Stimulated activated CD4-positive, alpha-beta T cell treated with anti-CD3 and anti-CD28 coated beads, Interleukin-4, amount 100 ng/mL, for 1 hour (primary cell): ENCODE measurements around the gene FRMD3.

Experiments
- DNase-seq: peaks from one replicate; pipeline ENCODE4 v3.0.0-alpha.2; 2020

FRMD3 gene

GRCh38 chr9:83431101-83432060, 106.8 kb downstream of the FRMD3 start:
- DNase-seq = no peak

- DNase-seq = no peak
Observed at GRCh38 chr9:83430681-83431080, 107.5 kb downstream of the FRMD3 start.

- DNase-seq = no peak
Observed at GRCh38 chr9:83429229-83429628, 109.0 kb downstream of the FRMD3 start.

GRCh38 chr9:83425240-83425639, 113.0 kb downstream of the FRMD3 start:
- DNase-seq = no peak

DNA sequence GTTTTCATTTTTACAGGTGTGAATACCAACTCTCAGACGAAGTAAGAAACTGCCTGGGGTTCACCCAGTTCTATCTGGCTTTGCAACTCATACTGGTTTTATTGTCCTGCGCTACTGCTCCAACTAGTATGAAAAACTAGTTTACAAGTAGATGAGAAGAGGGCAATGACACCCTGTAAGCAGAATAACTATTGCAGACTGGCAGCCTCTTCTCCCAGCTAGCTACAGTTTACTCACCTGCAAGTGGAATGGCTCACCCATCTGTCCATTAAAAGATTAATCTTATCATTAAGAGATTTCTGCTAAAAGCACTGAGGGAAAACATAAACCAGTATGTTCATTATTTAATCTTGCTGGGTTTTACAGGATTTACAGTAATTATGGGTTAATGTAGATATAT, 113.4 kb downstream of the FRMD3 start:
- no peak for DNase-seq

- no peak for DNase-seq
Observed at GRCh38 chr9:83423815-83424707, 114.1 kb downstream of the FRMD3 start.

DNA sequence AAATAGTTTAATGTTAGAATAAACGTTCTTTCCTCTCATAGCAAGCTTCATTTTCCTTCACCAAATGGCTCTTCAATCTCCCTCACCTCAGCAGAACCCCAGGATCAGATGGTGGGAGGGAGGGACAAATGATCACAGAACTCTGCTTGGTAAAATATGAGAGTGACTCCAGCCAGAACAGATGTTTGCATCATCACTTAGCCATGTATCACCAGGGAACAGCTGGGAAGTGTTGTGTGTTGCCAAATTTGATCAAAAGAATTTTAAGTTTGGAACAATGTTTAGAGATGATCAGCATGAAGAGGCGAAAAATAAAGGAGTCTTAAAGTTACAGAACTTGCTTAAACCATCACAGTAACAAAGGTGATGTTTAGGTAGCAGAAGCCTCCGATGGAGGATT, 115.7 kb downstream of the FRMD3 start:
- no peak for DNase-seq

GRCh38 chr9:83420486-83420885, 117.7 kb downstream of the FRMD3 start:
- DNase-seq = no peak

GRCh38 chr9:83419961-83420360, 118.2 kb downstream of the FRMD3 start:
- no peak for DNase-seq

DNA sequence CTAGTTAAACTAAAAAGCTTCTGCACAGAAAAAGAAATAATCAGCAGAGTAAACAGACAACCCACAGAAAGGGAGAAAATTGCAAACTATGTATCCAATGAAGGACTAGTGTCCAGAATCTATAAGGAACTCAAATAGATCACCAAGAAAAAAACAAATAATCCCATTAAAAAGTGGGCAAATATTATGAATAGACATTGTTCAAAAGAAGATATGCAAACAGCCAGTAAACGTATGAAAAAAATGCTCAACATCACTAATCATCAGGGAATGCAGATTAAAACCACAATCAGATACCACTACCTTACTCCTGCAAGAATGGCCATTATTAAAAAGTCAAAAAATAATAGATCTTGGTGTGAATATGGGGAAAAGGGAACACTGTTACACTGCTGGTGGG, 119.9 kb downstream of the FRMD3 start:
- DNase-seq = no peak

- DNase-seq = no peak
Observed at GRCh38 chr9:83413367-83413766, 124.8 kb downstream of the FRMD3 start.

- no peak for DNase-seq
Observed at GRCh38 chr9:83410701-83411100, 127.5 kb downstream of the FRMD3 start.

- no peak for DNase-seq
Observed at GRCh38 chr9:83406921-83407320, 131.3 kb downstream of the FRMD3 start.

DNA sequence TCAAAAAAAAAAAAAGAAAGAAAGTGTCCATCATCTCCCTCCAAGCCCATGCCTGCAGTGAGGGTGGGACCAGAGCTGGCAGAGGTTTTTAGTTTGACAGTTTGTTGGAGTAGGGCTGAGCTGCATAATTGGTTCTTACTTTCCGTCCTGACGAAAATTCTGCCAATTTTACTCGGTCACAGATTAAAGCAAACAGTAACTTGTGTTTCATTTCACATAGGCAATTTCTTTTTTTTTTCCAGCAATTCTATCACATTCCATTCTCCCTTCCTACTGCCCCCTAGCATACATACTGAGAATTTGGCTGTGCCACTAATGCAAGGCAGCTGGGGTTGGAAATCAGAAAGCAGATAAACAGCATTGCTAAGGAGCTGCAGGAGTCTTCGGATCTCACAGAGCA, 132.4 kb downstream of the FRMD3 start:
- DNase-seq = no peak

DNA sequence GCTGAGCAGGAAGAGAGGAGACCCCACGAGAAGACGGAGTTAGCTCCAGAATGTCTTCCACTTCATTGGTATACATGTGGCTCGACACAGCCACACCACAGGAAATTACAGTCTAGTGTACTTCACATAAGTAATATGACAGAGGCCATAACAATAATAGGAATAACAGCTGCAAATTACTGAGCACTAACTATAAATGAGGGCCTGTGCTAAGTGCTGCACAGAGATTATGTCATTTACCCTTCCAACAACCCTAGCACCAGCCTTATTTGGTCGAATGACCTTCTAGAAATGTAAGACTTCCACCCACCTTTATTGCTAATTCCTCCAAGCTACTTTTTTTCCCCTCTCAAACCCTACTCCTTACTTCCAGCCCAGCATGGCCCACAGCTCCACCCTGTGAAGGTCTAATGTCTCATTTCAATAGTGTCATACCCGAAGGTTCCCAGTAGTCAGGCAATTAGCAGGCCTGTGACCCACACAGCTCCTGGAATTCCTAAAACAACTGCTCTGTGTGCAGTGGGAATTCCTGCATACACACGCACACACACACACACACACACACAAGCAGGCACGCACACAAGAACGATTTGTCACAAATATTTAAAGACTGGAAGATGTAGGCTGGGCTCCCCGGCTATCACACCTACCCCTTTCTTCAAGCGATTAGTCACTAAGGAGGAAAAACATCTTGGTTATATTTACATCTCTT, 134.5 kb downstream of the FRMD3 start:
- DNase-seq = no peak

DNA sequence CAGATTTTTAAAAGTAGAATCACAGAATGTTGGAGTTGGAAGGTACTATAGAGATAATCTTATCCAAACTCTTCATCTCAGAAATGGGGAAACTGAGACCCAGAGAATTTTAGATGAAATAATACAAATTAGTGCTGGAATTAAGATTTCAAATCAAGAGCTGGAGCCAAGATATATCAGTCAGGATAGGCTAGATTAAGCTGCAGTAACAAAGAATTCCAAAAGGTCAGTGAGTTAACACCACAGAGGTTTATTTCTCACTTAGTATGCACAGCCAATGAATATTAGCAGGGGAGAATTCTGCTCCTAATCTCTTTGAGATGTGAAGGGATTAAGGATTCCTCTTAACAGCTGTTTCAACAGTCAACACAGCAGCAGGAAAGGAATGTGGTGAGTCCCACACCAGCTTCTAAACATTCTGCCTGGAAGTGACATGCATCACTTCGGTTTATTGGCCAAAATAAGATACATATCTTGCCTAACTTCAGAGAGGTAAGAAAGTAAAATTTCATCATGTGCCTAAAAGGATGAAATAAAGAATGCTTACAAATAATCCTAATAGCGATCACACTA, 136.8 kb downstream of the FRMD3 start:
- no peak for DNase-seq

DNA sequence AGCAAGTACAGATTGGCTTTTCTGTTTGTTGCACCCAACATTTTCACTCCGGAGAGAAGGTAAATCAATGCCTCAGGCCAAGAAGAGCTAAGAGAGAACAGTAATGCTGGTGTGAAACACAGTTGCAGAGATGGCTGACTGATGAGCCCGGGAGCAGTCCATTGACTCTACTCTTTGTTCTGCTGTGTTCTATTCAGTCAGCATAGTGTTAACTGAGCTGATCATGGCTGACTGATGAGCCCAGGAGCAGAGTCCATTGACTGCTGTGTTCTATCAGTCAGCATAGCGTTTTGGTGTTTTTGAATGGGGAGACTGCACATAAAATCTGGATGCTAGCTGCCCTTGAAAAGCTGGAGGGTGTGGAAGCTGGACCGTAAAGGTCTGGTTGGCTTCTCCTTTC, 141.4 kb downstream of the FRMD3 start:
- no peak for DNase-seq

DNA sequence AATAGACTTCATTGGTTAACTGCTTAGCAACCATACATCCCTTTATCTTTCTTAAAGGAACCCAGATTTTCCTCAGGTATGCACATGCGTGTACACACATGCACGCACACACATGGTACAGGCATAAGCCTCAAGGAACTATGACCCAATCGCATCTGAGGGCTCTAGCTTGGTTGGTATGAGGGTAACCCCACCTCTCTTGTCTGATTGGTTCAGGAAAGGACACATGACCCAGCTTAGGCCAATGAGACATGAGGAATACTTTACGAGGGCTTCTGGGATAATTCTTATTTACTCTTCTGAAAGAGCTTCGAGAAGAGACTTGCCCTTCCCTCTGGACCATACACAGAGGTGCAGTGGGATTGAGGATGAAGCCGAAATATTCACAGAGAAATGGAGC, 141.9 kb downstream of the FRMD3 start:
- DNase-seq = no peak

DNA sequence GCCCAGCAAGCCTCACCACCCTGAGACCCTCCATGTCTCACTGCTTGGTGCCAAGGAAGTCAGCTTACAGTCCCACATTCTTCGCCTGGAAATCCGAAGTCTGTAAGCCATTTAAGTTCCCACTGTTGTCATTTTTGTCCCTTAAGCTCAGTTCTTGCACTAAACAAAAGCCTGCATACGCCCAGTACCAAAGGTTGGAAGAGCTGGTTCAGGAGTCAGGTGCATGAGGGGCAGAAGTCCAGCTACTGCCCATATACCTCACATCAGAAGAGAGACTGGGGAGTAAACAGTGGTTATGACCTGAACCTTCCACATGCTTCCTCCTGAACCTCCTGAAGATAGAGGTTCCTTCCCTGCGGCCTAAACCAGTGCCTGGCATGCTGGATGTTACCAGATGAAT, 146.0 kb downstream of the FRMD3 start:
- DNase-seq = no peak

DNA sequence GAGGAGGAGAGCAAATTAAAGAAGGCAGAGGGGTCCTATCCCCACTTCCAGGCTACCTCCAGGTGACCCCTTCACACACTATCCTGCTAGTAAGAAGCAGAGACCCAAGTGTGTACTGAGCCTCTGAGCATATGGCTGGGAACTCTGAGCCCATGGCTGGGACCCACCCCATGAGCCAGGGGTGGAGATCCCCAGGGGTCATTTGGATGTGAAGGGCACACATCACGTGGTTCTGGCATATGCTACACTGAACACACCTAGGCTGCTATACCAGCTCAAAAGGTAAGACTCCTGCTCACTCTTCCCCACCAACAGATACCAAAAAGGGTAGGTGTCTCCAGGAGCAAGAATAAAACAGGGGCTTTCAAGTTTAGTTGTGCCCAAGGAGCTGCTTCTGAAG, 149.9 kb downstream of the FRMD3 start:
- DNase-seq = no peak

DNA sequence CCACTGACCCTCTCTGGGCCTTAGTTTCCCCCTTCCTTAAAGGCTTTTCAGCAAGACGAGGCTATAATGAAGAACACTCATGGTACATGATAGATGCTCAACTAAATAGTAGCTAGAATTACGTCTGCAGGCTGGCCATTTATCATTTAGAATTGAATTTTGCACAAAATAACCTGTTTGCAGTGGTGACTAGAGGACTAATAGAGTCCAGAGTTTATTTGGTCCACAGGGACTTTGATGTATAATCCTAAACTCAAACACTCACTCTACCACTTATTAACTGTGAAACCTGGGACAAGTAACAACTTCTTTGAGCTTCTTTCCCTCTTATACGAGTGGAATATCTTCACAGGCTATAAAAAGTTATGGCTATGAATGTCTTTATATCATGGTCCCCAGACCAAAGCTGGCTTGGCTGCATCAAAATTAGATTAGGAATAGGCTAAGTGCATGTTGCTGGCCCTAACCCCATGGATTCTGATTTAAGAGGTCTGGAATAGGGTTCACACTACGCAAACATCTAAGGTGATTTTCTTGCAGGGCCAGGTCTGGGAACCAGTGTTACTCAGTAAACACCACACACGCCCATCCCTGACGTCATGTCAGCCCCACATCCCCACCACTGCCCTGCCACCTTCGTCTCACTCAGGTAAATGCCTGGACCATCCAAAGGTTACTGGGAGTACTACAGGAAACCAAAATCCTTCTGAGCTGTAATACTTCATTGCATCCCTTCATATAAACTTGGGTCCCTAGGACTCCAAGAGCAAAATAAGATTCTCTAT, 150.6 kb downstream of the FRMD3 start:
- DNase-seq = no peak

GRCh38 chr9:83385317-83385716, 152.9 kb downstream of the FRMD3 start:
- DNase-seq = no peak
